Ureter (tissue), 1 donor: ENCODE data around the gene SMCHD1. TPM values are rescaled to one million over a fixed set of nuclear protein-coding genes. Genes with fewer than 3 reads are reported as not detected.
"Not testable (repeated sequence)": the region's sequence is repeated elsewhere in the genome, so short reads cannot be mapped to it uniquely, and the experiment has no call there.

Source experiments
- DNase-seq: peaks from one replicate; pipeline ENCODE4 v3.0.0-alpha.2; 2020; ENCODE audit warnings: low spot score
- total RNA-seq: library from RNA; stranded (reverse); gene quantifications from one replicate; pipeline ENCODE4 v1.2.4, GENCODE V29; 2023
- donor health status: DM: yes; HTN: yes; CAD: no.

The SMCHD1 gene
- total RNA-seq, 1 donor from 2014 or later: 83.8 TPM

DNA sequence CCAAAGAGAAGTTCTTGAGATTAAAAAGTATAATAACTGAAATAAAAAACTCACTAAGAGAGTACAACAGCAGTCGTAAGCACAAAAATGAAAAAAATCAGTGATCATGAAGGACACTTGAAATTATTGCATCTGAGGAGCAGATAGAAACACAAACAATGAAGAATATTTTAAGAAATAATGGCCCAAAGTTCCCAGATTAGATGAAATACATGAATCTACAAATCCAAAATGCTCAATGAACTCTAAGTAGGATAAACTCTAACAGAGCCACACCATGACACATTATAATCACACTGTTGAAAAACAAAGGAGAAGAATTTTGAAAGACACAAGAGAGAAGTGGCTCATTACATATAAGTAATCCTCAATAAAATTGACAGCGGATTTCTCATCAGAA, 159.4 kb downstream of the SMCHD1 start:
- no peak for DNase-seq

DNA sequence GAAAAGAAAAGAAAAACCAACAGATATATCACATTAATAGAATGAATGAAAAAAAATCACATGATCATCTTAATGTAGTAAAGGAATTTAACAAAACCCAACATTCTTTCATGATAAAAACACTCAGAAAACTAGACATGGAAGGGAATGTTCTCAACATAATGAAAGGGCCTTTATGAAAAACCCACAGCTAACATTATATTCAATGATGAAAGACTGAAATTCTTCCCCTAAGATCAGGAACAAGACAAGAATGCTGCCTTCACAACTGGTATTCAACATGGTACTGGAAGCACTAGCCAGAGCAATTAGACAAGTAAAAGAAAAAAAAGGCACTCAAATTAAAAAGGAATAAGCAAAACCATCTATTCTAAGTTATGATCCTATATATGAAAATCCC, 162.8 kb downstream of the SMCHD1 start:
- DNase-seq: no peak

DNA sequence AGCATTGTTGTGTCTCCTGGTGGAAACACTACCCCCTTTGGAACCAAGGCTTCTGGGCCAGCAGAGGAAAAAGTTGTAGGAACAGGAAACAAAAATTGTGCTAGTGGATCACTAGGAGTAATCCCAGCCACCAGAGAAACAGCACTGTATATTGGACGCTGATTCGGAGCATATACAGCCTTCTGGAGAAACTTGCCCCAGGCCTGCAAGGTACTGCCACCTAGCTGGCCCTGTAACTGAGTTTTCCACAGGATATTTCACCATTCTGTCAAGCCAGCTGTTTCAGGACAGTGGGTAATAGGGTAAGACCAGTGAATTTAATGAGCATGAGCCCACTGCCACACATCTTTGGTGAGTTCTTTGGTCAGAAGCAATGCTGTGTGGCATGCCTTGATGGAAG, 166.2 kb downstream of the SMCHD1 start:
- no peak for DNase-seq

DNA sequence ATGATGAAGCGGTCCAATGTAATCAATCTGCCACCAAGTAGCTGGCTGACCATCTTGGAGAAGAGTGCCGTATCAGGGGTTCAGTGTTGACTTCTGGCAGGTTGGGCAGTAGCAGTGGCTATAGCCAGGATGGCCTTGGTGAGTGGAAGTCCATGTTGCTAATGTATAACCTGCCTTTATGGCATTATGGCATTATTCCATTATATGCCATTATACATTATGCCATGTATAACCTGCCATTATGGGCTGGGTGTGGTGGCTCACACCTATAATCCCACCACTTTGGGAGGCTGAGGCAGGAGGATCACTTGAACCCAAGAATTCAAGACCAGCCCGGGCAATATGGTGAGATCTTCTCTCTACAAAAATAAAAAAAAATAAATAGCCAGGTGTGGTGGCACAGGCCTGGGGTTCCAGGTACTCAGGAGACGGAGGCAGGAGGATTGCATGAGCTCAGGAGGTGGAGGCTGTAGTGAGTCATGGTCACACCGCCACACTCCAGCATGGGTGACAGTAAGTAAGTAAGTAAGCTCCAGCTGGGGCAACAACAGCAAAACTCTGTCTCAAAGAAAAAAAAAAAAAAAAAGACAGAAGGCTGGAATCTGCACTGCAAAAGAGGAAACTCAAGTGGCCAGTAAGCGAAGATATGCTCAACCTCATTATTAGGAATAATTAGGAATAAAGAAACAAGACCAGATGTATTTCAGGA, 166.8 kb downstream of the SMCHD1 start:
- DNase-seq: no peak

DNA sequence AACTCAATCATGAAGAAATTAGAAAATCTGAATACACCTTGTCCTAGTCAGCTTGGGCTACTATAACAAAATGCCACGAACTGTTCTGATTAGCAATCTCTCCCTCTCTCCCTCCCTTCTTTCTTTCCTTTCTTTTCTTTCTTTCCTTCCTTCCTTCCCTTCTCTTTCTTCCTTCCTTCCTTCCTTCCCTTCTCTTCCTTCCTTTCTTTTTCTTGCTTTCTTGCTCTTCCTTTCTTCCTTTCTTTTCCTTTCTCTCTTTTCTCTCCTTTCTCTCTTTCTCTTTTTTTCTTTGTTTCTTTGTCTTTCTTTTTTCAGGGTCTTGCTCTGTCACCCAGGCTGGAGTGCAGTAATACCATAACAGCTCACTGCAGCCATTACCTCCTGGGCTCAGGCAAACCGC, 167.7 kb downstream of the SMCHD1 start:
- DNase-seq: no peak

DNA sequence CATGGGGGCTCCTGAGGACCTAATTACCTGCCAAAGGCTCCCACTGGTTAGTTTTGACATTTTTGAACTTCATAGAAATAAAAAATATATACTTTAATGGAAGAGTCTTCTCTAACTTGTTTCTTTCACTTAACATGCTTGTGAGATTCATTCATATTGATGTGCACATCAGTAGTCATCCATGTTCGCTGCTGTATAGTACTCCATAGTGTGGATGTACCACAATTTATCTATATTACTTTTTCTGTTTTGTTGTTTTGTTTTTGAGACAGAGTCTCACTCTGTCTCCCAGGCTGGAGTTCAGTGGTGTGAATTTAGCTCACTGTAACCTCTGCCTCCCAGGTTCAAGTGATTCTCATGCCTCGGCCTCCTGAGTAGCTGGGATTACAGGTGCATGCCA, 168.4 kb downstream of the SMCHD1 start:
- no peak for DNase-seq

DNA sequence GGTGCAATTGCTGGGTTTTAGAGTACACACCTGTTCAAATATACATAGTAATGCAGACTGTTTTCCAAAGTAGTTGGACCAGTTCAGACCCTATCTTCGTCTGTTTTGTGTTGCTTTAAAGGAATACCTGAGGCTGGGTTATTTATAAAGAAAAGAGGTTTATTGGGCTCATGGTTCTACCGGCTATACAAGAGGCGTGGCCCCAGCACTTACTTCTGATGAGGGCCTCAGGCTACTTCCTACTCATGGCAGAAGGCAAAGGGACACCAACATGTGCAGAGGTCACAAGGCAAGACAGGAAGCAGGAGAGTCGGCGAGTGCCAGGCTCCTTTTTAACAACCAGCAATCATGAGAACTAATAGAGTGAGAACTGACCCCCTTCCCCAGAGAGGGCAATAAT, 169.3 kb downstream of the SMCHD1 start:
- DNase-seq: no peak

DNA sequence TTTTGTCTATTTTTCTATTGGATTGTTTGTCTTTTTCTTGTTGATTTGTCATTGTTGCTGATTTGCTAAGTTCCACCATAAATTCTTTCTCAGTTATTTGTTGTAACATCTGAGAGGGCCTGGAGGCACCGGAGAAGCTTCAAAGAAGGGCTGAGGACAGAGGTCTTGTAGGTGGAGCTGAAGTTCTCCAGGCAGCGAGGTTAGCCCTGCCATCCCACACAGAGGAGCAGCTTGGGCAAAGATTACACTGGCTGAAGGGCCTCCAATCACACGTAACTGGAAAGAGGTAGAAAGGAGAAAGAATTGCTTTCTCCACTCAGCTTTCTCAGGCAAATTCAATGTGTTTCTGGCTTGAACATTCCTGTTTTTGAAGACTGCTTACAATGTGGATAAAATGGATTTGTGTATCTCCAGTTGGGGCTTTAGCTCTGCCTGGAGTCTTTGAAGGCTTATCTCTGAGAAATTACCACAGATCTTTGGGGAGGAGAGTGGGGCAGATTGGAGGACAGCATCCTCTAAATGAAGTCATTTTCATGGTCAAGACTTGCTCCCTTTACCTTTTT, 170.2 kb downstream of the SMCHD1 start:
- DNase-seq: no peak

DNA sequence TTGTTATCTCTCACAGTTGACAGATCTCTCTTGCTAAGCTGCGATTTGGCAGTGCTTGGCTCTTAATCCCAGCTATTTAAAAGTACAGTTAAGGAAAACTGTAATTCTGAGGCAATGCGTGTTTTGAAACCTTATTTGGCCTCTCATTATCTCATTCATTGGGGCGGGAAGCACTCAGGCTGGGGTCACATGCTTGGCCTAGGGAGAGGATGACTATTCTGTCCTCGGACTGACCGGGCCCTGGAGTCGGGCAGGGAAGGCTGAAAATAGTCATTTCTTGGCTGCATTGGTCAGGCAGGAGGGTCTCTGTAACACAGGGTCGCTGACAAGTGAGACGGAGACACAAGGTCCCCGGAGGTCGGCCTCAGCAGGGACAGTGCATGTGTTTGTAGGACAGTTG, 171.1 kb downstream of the SMCHD1 start:
- no peak for DNase-seq

DNA sequence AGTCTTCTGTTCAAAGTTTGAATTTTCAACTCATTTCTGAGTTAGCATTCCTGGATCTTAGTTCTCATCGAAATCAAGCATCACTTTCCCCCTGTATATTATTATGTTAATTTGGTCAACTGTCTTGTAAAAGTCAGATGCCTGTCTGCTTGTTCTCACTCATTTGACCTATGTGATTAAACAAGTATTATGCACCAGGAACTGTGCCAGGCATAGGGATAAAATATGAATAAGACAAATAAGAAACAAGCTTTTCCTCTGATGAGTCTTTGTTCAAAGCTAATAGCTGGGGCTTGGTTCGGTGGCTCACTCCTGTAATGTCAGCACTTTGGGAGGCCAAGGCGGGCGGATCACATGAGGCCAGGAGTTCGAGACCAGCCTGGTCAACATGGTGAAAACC, 171.5 kb downstream of the SMCHD1 start:
- DNase-seq: no peak

DNA sequence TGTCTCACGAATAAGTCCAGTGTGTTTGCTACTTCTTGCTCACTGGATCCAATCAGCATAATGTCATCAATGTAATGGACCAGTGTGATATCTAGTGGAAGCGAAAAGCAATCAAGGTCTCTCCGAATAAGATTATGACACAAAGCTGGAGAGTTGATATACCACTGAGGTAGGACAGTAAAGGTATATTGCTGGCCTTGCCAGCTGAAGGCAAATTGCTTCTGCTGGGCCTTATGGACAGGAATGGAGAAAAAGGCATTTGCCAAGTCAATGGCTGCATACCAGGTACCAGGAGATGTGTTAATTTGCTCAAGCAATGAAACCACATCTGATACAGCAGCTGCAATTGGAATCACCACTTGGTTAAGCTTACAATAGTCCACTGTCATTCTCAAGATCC, 180.6 kb downstream of the SMCHD1 start:
- DNase-seq: not testable (repeated sequence)

DNA sequence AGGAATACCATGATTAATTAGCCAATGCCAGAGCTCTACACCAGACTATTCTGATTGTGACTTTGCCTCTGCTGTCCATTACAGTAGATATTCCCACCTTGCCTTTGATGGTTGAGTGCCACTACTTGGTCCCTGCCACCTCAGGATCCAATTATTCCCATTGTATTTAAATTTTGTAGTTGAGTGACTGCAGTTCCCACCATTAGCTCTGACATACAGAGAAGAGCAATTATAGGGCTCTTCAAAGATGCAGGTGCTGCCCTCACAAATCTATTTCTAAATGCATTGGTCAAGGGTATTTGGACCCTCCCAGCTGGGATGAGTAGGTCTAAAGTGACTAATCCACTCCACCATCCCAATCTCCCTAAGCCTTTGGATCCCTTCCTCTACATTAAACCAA, 181.8 kb downstream of the SMCHD1 start:
- not testable (repeated sequence) for DNase-seq

DNA sequence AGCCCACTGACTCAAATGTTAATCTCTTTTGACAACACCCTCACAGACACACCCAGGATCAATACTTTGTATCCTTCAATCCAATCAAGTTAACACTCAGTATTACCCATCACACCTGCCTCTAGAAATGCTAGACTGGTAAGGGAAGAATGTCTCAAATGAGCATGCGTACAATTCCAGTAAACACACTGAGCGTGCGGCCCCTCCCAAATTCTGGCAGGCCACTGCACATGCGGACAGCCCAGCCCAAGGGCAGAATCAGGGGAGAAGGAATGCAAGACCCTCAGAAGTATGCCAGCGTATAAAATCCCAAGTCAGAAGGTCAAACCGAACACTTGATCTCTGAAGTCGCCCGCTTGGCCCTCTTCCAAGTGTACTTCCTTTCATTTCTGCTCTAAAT, 183.7 kb downstream of the SMCHD1 start:
- DNase-seq: no peak

DNA sequence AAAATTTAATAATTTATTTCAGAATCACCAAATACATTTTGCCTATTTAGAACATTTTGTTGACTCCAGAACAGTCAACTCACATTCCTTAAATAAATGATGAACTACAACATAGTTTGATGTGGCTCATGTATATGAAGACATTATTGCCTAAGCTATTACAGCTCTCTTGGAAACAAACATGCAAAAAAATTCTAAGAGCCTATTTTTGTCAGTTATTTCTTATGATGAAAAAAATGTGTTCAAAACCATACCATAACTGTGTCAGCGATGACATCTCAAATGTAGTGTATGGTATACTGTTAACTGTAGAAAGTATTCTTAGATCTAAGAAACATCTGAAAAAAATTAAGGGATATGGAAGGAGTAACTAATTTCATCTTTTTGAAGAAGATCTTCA, 185.0 kb downstream of the SMCHD1 start:
- DNase-seq: no peak

DNA sequence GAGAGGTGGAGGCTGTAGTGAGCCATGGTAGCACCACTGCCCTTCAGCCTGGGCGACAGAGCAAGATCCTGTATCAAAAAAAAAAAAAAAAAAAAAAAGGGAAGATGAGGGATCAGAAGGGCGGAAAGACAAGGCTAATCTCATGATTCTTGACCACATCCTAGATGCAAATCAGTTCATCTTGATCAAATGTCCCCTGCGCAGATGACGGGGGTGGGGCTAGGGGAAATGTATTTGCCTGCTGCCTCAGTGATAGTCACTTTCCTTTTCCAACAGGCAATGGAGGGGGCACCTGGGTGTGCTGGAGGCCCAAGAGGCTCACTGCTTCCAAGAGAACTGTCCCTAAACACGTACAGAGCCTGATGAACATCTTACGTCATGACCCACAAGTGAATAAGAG, 187.6 kb downstream of the SMCHD1 start:
- DNase-seq: no peak

DNA sequence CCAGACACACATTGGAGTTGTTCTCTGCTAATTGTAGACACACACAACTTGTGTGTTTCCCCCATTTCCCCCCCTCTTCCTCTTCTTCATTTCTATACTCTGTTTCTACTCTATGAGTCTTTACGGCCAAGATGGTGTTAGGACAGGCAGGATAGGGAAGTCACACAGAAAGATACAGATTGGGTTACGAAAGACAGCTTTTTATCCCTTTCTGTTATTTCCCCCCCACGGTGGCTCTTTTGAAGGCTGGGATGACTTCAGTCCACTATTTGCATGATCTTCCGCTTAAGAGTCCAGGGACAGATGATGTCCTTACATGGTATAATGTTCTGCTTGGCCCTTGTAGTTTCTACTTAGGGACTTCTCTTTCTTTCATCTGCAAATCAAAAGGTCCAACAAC, 189.6 kb downstream of the SMCHD1 start:
- DNase-seq: no peak

DNA sequence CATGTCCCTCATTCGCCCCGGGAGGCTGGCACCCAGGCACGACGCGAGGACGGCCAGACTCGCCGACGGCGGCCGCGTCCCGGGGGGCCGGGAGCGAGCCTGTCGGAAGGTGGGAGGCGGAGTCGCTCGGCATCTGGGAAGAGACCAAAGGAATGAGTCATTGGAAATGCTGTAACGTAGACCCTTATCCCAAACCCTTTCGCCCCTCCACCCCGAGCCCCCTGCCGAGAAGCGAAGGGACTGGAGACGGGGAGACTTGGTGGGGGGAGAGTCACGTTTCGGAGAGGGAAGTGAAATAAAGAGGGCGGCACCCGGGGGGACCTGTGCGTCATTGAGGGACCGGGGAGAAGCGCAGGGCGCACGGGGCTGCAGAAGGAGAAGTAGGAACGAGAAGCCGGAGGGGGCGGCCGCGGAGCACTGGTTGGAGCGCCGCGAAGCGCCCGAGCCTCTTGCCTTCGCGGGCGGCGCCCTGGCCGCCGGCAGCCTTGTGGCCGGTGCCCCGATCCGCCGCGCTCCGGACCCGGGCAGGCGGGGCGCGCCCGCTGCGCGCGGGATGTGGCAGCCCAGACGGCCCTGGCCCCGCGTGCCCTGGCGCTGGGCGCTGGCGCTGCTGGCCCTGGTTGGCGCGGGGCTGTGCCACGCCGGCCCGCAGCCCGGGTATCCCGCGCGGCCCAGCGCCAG, 191.2 kb downstream of the SMCHD1 start, which contains the start of gene EMILIN2:
EMILIN2 (plus strand) TSS at position 371 of the 681 bp plus-strand sequence; CDS start at position 554, 183 bp downstream.
- DNase-seq: peak; percentile 71

DNA sequence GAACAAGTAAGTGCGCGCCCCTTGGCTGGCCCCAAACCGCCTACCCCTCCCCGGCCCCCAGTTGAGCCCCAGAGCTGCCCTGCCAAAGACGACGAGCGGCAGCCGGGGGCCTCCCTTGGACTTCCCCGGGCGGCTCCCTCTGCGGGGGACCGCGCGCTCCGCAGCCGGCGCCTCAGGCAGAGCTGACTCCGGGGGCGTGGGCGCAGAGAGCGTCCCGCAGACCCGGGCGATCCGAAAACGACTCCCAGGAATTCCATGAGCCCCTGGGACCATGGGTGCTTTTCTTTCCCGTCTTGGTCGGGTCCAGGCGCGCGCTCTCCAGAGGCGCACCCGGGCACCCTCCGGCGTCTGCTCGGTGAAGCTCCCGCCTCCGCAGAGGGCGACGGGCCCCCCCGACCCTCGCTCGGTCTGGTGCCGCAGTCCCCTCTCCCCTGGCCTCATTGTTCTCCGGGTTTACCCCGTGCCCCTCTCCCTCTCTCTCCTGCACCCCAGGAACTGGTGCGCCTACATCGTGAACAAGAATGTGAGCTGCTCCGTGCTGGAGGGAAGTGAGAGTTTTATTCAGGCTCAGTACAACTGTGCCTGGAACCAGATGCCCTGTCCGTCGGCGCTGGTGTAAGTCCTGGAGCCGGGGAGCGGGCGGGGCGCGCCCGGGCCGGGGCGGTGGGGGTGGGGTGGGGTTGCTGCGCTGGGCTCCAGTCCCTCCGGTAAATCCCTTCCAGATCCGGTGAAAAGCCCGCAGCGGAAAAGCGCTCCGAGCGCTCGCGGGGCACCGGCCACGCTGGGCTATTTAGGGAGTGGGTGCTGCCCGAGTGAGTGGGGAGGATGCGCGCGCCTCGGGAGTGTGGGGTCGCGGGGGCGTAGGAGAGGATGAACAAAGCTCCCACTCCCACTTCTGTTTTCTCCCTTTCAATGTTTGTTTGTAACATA, 192.1 kb downstream of the SMCHD1 start:
- no peak for DNase-seq

DNA sequence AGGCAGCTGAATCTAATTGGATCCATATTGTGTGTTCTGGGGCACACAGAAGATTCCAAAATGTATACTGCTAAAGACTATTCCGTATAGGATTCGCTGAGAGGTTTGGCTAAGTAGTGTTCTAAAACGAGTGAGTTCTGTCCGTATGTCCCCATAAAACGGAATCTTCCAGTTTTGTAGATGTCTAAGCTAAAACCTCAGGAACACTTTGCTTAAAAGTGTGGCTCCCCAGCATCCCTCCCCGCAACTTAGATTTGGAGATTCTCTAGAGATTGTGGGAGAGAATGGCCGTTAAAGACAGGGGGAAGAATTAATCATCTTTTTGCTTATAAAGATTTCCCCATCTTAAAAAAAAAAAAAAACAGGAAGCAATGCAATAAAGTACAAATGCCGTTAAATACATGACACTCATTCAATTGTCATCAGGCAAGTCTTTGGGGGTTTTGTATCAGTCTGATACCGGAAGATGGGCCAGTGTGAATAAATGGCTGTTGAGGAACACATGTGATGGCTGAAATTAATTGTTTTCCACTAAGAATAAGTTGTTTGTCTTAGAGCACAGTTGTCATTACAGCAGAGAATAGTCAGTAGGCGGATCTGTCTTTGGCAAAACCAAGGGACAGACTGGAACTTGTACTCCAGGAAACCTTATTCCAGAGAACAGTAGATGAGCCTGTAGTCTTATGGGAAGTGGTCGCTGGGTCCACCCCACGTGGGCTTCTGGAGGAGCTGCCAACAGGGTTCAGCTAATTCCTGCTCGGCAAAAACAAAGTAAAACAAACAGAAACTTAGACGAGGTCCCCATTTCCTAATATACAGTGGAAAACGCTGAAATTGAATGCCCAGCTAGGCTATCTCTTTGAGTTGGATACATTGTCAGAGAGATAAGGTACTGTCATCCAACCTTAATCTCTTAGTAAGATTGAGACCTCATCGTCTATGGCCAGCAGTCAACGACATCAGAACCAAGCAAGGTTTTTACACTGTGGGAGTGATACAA, 193.0 kb downstream of the SMCHD1 start:
- no peak for DNase-seq

DNA sequence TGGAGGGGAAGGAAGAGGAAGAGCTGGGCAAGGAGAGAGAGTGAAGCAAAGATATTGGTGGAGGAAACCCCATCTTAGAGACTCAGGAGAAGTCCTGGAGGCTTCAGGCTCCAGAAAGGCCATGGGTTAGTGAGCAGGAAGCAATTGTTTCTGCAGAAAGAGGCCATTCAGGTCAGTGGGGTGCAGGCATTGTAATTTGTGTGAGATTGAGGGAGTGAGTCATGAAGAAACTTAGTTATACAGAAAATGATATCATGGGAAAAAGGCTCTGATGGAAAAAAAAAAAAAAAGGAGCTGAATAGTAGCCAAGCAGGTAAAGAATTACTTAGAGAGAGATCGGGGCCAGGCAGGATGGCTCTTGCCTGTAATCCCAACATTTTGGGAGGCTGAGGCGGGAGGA, 195.3 kb downstream of the SMCHD1 start:
- DNase-seq: no peak

DNA sequence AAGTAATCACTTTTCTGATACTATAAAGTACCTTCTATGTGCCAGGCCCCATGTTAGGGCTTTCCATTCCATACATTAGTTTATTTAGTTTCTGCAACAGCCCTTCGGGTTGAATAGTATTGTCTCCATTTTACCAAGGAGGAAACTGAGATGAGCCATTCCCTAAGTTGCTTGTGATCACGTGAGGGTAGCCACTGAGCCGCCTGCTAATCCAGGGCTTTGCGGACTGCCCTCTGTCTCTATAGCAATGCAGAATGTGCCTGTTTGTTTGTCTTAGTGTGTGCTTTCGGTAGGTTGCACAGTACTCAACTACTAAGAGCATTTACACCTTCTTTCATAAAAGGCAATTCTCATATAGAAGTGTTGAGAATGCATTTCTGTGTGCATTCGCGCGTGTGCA, 196.2 kb downstream of the SMCHD1 start:
- DNase-seq: no peak
